IPS DF 19.7 (cell line): ENCODE measurements around the gene IRF2BP1.
A peak's percentile ranks its signal among the peaks of the same experiment; 100 is the strongest.
"Not testable (repeated sequence)": the region's sequence is repeated elsewhere in the genome, so short reads cannot be mapped to it uniquely, and the experiment has no call there.

Experiments used
- DNase-seq: peaks from one replicate; pipeline ENCODE4 v3.0.0-alpha.2; 2013; ENCODE audit warnings: low read depth, low spot score

IRF2BP1 gene

DNA sequence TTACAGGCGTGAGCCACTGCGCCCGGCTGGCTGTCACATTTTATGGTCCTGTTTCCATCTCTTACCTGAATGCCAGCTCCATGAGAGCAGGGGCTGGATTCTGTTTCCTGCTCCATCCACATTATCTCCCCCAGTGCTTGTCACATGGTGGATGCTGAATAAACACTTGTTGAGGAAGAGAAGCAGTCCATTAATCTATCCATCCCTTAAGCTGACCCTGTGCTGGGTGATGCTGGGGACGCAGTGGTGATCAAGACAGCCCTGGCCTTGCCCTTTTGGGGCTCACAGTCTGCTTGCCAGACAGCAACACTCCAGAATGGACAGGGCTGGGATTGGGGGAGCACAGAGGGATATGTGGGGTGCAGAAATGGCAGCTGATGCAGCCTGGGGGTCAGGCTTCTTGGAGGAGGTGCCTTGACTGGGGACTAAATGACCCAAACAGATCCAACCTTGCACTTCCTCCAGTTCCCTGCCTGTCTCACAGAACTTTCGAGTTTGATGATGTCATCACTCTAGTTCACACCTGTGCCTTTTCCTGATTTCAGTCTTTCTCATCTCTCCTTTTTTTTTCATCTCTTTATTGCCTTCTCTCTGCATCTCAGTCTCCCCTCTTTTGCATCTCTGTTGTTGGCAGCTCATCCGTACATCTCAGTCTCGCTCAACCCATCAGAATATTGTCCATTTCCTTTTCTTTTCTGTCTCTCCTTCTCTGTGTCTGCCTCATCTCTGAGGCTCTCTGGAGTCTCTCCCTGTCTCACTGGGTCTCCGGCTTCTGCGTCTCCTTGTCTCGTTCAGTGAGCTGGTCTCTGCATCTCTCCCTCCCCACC lies 4.6 kb downstream of the IRF2BP1 start:
- no peak for DNase-seq

DNA sequence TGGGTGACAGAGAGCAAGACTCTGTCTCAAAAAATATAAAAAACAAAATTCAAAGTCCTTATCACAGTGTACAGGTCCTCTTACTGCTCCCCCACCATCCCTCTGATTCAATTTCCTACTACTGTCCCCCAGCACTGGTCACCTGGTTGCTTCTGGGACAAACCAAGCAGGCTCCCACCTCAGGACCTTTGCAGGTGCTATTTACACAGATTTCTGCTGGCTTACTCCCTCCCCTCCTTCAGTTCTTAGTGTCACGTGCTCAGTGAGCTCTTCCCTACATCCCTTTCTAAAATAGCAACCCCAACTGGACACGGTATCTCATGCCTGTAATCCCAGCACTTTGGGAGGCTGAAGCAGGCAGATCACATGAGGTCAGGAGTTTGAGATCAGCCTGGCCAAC lies 6.0 kb downstream of the IRF2BP1 start:
- DNase-seq: no peak

DNA sequence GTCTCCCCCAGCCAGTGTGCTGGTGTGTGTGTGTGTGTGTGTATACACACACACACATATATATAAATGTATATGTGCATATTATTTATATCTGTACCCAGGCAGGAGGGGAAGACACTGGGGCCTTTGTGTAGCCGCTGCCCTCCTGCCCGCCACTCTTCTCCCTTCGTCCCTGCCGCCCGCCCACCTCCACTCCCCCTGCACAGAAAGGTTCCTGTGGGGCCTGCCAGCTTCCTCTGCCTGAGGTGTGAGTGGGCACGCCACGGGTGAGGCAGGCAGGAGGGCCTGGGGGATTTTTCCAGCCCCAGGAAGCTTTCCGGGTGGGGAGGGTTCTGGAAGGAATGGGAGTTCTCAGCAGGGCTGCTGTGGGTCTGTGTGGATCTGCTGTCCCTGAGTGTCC lies 6.9 kb downstream of the IRF2BP1 start:
- no peak for DNase-seq

DNA sequence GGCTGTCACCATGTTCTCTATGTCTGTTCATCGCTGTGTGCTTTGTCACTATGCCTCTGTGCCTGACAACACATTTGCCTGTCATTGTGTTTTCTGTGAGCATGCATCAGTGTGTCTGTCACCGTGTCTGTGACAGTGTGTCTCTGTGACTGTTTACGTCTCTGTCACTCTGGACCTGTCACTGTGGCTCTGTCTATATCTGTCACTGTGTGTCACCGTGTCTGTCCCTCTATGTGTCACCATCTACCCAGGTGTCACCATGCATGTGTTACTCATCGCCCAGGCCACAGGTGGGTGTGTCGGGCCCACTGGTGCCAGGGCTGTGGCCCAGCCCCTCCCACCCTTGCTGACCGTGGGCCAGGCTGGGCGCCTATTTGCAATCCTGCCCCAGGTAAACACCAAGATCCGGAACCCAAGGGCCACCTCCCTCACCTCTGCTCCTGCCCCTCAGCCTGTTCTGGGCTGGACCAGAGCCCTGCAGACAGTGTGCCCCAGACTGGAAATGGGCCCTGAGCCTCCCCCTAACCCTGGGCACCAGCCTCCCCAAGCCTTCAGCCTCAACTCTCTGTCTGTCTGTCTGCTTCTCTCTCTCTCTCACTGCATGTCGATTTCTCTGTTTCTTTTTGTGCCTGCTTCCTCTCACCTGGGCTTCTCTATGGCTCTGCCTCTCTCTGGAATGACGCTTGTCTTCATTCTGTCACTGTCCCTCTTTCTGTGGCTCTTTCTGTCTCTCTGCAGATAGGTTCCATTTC lies 7.7 kb downstream of the IRF2BP1 start:
- no peak for DNase-seq

DNA sequence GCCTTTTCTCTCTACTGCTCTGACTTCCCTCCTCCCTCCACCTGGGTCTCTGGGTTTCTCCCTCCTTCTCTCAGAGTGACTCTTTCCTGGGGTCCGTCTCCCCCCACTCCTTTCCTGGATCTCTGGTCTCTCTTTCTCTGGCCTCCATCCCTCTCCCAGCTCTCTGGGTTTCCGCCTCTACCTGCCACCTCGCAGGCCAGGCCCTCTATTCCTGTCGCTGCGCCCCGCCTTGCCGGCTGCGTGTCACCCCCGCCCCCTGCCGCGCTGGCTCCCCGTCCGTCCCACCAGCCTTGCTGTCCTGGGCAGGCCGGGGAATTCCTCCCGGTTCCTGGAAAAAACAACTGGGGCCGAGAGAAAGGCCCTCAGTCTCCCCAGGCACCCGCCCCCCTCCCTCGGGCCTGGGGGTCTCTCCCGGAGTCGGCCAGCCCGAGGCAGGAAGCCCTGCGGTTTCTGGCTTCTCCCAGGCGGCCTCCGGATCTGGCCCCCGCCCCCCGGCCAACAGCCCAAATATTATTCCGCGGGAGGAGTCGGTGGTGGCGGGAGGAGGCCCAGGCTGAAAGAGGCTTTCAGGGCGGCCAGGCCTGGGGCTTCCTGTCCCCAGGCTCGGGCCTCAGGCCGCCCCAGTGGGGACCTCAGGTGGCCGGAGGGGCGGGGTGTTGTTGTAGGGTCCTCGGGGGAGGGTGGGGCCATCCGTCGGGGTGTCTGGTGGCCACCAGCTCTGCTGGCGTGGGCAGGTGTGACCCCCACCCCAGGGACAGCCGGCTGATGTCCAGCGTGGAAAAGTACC lies 9.3 kb downstream of the IRF2BP1 start:
- no peak for DNase-seq

DNA sequence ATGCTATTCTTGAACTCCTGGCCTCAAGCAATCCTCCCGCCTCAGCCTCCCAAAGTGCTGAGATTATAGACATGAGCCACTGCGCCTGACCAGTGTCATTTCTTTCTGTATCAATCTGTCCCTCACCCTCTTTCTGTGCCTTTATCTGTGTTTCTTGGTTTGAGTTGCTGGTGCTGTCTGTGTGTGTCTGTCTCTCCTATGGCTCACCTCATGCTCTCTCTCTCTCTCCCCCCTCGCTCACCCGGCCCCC lies 9.9 kb downstream of the IRF2BP1 start:
- no peak for DNase-seq

DNA sequence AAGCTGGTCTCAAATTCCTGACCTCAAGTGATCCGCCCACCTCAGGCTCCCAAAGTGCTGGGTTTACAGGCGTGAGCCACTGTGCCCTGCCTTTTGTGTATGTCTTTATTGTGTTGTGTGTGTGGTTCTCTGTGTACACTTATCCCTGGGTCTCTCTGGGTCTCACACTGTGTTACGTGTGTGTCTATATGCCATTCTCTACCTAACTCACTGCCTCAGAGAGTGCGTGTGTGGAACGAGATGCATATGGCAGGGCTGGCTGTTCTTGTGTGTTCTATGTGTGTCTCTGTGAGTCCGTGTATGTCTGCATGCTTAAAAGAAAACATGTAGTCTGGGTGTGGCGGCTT lies 11.3 kb downstream of the IRF2BP1 start:
- DNase-seq: no peak

DNA sequence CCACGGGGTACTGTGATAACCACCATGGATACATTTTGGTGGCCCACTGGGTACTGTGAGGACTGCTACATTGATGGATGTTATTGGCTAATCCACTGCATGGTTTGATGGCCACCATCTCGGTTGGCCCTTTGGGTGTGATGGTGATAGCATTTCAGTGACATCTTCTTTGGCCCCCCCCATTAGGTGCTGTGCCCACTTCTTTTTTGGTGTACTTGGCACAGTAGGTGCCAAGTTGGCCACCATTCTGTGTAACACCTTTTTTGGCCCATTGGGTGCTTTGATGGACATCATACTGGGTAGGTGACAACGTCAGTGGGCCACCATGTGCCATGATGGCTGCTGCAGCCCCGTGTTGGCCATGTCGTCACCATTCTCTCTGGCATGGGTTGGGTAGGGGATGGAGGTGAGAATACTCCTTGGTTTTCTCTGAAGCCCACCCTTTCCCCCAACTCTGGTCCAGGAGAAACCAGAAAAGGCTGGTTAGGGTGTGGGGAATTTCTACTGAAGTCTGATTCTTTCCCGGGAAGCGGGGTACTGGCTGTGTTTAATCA lies 12.6 kb downstream of the IRF2BP1 start:
- DNase-seq: no peak

DNA sequence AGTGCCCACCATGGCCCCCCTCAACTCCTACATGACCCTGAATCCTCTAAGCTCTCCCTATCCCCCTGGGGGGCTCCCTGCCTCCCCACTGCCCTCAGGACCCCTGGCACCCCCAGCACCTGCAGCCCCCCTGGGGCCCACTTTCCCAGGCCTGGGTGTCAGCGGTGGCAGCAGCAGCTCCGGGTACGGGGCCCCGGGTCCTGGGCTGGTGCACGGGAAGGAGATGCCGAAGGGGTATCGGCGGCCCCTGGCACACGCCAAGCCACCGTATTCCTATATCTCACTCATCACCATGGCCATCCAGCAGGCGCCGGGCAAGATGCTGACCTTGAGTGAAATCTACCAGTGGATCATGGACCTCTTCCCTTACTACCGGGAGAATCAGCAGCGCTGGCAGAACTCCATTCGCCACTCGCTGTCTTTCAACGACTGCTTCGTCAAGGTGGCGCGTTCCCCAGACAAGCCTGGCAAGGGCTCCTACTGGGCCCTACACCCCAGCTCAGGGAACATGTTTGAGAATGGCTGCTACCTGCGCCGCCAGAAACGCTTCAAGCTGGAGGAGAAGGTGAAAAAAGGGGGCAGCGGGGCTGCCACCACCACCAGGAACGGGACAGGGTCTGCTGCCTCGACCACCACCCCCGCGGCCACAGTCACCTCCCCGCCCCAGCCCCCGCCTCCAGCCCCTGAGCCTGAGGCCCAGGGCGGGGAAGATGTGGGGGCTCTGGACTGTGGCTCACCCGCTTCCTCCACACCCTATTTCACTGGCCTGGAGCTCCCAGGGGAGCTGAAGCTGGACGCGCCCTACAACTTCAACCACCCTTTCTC lies 13.6 kb downstream of the IRF2BP1 start:
- no peak for DNase-seq

DNA sequence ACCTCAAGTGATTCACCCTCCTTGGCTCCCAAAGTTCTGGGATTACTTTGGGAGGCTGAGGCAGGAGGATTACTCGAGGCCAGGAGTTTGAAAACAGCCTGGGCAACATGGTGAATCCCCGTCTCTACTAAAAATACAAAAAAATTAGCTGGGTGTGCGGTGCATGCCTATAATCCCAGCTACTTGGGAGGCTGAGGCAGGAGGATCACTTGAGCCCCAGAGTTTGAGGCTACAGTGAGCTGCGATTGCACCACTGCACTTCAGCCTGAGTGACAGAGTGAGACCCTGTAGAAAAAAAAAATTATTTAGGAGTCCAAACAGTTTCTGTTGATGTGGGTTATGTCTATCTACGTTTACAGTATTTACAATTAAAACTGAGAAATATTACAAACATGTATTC lies 15.1 kb downstream of the IRF2BP1 start:
- no peak for DNase-seq

DNA sequence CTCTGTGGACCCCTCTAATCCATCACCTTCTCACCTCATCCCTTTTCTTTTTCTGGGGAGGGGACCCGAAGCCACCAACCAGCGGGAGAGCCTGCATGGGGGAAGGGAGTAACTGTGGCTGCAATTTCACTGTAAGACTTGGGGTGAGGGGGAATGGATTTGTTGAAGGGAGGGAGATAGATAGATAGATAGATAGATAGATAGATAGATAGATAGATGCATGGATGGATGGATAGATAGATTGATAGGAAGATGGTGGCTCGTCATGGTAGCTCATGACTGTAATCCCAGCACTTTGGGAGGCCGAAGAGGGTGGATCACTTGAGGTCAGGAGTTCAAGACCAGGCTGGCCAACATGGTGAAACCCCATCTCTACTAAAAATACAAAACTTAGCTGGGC lies 18.7 kb downstream of the IRF2BP1 start:
- DNase-seq: not testable (repeated sequence)

DNA sequence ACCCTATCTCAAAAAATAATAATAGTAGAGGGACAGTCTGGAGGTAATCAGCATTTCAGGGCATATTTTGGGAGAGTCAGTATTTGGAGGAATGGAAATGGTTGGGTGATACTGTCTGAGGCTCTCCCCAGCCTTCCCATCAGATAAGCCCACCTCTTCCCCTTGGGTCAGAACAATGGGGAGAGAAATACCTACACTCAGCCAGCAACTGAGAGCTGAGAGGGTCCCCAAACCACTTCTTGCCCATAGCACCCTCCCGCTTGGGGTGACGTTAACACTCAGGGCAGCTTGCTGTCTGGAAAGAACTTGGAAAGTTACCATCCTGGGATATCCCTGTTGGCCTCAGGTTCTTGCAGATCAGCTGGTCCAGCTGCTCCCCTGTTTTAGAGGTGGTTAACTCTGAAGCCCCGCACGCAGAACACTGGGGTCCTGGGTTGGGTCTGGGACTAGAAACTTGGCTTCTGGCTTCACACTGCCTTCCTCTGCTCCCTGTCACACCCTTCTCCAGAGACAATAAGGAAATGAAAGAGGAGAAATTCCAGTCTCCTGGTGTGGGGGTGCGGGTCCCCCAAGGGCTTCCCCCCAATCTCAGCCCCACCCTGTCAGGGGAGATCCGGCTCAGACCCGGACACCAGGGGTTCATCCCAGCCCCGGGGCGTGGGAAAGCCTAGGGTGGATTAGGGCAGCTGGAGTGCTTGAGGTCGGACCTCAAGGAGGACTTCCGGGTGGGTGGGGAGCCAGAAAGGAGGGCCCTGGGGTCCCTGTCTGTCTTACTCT lies 19.4 kb downstream of the IRF2BP1 start:
- no peak for DNase-seq

DNA sequence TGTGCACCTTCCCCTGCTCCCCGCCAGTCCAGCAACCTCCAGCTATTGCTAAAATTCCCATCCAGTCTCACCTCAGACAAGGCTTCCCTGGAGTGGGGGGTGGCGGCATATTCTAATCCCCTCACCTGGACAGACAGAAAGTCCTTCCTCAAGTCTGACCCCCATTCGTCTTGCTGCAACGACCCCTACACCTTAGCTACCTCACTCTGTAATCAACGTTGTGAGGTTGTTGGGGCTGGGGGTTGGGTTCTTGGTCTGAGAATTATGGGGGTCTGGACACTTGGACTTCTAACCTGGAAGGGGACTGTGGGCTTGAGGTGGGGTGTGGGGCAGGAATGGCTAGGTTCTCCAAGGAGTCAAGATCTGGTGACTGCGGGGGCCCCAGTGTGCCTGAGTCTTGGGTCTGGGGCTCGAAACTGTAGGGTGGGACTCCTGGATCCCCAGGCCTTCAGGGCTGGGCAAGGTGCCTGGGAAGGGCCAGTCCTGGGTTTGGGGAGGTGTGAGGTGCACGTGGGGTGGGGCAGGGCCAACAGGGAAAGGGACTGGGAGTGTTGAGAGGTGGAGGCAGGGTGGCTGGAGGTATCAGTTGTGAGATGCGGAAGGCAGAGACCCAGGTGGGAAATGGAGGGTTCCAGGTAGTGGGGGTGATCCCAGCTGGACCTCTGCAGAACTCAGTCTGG lies 20.5 kb downstream of the IRF2BP1 start:
- DNase-seq: no peak

DNA sequence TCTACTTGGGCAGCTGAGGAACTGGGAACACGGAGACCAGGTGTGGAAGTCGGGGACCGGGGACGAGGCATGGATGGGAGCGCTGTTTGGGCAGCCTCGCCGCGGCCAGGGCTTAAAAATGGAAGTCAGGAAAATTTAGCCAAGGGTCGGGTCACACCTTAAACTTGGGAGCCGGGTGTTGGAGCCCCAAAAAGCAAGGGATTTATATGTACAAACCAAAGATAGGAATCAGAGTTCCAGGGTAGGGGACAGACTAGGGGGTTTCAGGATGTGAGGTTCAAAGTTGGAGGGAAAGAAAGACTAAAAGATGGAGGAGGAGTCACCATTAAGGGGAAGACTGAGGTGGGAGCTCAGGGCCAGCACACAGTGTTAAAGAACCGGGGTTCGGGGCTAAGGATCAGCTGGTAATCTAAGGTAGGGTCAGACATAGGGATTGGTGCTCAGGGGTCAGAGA lies 21.3 kb downstream of the IRF2BP1 start:
- DNase-seq: no peak

DNA sequence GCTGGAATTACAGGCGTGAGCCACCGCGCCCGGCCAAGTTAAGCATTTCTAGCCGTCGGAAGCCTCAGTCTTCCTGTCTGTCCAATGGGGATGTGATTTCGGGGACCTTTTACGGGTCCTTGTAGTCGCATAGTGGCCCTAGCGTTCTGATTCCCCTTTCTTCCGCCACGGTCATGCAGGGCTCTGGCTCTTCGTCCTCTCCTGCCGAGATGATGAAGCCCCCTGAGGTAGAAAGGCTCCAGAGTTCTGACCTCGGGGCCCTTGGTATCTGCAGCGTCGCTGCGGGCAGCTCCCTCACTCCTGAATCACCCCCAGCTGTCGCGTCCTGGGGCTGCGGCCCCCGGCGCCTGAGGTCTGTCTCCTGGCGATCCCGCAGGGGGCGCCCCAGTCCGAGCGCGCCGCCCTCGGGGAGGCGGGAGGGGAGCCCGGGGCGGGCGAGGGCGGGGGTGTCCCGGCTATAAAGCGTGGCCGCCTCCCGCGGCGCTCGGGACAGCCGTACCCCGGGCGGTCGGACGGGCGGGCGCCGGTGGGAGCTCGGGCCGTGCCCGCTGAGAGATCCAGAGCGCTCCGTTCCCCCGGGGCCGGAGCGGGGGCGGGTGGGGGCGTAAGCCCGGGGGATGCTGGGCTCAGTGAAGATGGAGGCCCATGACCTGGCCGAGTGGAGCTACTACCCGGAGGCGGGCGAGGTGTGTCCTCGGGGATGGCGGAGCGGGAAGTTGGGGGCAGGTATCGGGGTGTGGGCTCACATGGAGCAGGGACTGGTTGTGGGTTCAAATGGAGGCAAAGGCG lies 21.9 kb downstream of the IRF2BP1 start, which contains the start of gene FOXA3:
Gene FOXA3, plus strand, starts transcription at position 487 of the 789 bp plus-strand sequence. Its CDS starts 131 bp downstream, at position 618.
- DNase-seq: no peak

DNA sequence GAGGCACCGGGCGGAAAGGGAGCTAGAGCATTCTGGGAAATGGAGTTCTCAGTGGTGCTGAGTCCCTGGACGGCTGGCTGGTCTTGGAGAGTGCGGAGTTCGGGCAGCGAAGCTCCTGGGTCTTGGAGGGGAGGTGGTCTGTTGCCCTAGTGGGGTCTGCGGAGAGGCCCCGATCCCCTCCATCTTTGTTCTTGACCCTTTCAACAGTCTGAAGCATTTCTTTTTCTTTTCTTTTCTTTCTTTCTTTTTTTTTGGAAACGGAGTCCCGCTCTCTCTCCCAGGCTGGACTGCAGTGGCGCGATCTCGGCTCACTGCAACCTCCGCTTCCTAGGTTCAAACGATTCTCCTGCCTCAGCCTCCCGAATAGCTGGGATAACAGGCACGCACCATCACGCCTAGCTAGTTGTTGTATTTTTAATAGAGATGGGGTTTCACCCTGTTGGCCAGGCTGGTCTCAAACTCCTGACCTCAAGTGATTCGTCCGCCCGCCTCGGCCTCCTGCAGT lies 22.6 kb downstream of the IRF2BP1 start:
- no peak for DNase-seq

DNA sequence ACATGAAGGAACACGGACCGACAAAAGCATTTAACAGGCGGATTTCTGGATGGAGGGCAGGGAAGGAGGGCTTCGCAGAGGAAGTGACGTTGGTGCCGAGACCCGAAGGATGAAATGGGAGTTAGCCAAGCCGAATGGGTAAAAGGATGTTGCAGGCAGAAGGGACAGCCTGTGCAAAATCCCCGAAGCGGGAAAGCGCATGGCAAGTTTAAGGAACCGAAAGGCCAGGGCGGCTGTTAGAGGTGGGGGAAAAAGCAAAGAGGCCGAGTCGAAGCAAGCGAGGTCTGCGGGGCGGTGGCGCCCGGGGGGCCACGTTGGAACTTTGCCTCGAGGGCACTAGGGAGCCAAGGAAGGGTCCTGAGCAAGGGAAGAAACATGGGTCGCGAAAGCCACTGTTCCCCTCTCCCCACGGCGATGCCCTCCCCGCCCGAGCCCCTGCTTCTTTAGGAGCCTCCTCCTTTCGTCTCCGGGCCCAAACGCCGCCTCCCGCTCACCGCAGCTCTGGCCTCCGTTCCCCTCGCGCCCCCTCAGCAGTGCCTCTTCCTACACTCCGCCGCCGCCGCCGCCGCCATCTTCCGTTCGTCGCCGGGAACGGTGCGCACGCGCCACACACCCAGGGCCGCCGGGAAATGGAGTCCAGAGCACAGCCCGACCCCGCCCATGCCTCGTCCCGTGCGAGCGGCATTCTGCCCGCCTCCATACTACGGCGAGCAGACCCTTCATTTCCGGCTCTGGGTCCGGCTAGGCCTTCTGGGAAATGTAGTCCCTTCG lies 23.2 kb downstream of the IRF2BP1 start, which contains the start of gene SYMPK:
Gene SYMPK, minus strand, starts transcription at position 584 of the 771 bp plus-strand sequence. CDS start 8,652 bp downstream, outside the sequence.
- DNase-seq: peak; percentile 96

DNA sequence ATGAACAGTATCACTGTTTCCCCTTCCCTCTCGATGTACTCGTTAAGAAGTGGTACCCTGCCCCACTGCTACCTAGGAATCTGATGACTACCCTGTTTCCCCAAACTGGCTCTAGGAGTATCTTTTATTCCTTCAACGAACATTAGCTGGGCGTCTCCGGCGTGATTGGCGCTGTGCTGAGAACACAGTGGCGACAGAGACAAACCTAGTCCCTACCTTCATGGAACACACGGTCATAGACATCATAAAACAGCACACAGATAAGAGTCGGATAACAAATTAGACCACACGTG lies 23.7 kb downstream of the IRF2BP1 start:
- DNase-seq: no peak
